ENCODE results near the gene RPS28.

RPS28 gene

GRCh38 chr19:8324186-8325050, 3.1 kb downstream of the RPS28 start:
- TF ChIP-seq ZFX (IDR thresholded peaks at IDR 0.05) (no peak), CTCF (conservative IDR thresholded peaks at IDR 0.05) (no peak)

GRCh38 chr19:8325454-8325853, 4.2 kb downstream of the RPS28 start:
- TF ChIP-seq ZFX (IDR thresholded peaks at IDR 0.05) (no peak), CTCF (conservative IDR thresholded peaks at IDR 0.05) (no peak)
- H3K27ac ChIP-seq, result no peak overlapping the region

More at GRCh38 chr19:8324186-8325050, 3.1 kb downstream of the RPS28 start:
- no peak overlapping the region for H3K27ac ChIP-seq

- TF ChIP-seq ZFX (IDR thresholded peaks at IDR 0.05) (no peak), CTCF (conservative IDR thresholded peaks at IDR 0.05) (no peak)
These were observed 8.7 kb downstream of the RPS28 start for GRCh38 chr19:8329996-8330395.

GRCh38 chr19:8331263-8331845, 10.1 kb downstream of the RPS28 start:
- TF ChIP-seq ZFX (IDR thresholded peaks at IDR 0.05) (no peak), CTCF (conservative IDR thresholded peaks at IDR 0.05) (no peak)
- H3K27ac ChIP-seq, result no peak overlapping the region

More at GRCh38 chr19:8329996-8330395, 8.7 kb downstream of the RPS28 start:
- H3K27ac ChIP-seq, result peak overlapping the region; percentile 13

GRCh38 chr19:8332976-8333766, 11.9 kb downstream of the RPS28 start:
- TF ChIP-seq ZFX (IDR thresholded peaks at IDR 0.05) (no peak), CTCF (conservative IDR thresholded peaks at IDR 0.05) (no peak)

GRCh38 chr19:8333767-8334457, 12.6 kb downstream of the RPS28 start:
- no peak overlapping the region; the same call in 1 of the 2 replicates for H3K27ac ChIP-seq
- no peak for TF ChIP-seq CTCF (conservative IDR thresholded peaks at IDR 0.05)
- no peak for TF ChIP-seq ZFX (IDR thresholded peaks at IDR 0.05)

More at GRCh38 chr19:8332976-8333766, 11.9 kb downstream of the RPS28 start:
- H3K27ac ChIP-seq, result no peak overlapping the region
